Testis (tissue), 2 donors: ENCODE results near the gene REL.

Experiments
- POLR2A ChIP-seq: fragments of 450-650 bp; IDR thresholded peaks from one replicate; pipeline ENCODE4 v1.6.1; 2017; ENCODE audit warnings: antibody characterized with exemption, mild to moderate bottlenecking, moderate library complexity
- TF ChIP-seq, protein P1 (sequence below), 3 experiments: fragments of 450-650 bp in 2 of 3; fragments of 200-600 bp in 1 of 3; sonication (generic) in 1 of 3; IDR thresholded peaks; one replicate each; pipeline ENCODE4 v1.5.1; 2016 to 2019; ENCODE audit warnings: antibody characterized with exemption in 3 of 3, mild to moderate bottlenecking in 2 of 3, moderate library complexity in 1 of 3

DNA sequence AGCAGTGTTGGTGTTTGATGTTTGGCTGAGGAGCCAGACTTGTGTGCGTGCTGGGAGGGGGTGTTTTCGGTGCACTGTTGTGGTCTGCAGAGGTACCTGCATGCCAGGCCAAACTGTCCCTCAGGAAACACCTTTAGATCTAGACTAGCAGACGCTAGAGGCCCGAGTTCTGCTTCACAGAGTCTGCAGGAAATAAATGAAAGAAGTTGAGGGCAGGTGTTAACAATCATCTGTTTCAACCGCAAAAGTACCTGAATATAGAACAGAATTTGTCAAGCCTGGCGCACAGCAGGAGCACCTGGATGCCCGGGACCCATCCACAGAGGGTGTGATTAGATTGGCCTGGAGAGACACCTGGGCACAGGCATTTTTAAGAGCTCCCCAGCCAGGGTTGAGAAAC, 40.5 kb upstream of the REL start:
- TF ChIP-seq, protein P1, sequence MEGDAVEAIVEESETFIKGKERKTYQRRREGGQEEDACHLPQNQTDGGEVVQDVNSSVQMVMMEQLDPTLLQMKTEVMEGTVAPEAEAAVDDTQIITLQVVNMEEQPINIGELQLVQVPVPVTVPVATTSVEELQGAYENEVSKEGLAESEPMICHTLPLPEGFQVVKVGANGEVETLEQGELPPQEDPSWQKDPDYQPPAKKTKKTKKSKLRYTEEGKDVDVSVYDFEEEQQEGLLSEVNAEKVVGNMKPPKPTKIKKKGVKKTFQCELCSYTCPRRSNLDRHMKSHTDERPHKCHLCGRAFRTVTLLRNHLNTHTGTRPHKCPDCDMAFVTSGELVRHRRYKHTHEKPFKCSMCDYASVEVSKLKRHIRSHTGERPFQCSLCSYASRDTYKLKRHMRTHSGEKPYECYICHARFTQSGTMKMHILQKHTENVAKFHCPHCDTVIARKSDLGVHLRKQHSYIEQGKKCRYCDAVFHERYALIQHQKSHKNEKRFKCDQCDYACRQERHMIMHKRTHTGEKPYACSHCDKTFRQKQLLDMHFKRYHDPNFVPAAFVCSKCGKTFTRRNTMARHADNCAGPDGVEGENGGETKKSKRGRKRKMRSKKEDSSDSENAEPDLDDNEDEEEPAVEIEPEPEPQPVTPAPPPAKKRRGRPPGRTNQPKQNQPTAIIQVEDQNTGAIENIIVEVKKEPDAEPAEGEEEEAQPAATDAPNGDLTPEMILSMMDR (IDR thresholded peaks at IDR 0.05): no peak
- TF ChIP-seq POLR2A: no peak
